ENCODE results near the gene TCEAL5.
A peak's percentile ranks its signal among the peaks of the same experiment; 100 is the strongest.

DNA sequence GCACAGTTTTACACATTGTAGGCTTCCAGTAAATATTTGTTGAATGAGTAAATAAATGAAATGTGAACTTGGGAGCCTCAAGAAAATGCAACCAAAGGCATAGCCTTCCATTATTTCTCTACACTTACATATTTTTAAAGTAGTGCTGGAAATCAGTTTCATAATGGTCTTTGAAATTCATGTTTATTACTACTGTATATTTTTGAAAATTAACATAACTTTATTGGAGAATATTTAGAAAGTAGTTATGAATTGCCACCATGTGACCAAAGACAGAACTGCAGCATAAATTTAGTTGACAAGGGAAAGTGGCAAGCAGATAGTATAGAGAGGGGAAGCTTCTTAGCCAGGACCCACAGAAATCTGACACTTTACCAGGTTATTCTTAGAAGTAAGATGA lies 28.0 kb downstream of the TCEAL5 start:
- no peak for TF ChIP-seq POLR2A (IDR thresholded peaks at IDR 0.05)
- TF ChIP-seq, protein P1, sequence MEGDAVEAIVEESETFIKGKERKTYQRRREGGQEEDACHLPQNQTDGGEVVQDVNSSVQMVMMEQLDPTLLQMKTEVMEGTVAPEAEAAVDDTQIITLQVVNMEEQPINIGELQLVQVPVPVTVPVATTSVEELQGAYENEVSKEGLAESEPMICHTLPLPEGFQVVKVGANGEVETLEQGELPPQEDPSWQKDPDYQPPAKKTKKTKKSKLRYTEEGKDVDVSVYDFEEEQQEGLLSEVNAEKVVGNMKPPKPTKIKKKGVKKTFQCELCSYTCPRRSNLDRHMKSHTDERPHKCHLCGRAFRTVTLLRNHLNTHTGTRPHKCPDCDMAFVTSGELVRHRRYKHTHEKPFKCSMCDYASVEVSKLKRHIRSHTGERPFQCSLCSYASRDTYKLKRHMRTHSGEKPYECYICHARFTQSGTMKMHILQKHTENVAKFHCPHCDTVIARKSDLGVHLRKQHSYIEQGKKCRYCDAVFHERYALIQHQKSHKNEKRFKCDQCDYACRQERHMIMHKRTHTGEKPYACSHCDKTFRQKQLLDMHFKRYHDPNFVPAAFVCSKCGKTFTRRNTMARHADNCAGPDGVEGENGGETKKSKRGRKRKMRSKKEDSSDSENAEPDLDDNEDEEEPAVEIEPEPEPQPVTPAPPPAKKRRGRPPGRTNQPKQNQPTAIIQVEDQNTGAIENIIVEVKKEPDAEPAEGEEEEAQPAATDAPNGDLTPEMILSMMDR (IDR thresholded peaks at IDR 0.05): peak in 3 of 4 experiments; percentile 10 to 42 (median 41)
